SKM-1 (cell line): ENCODE measurements around the gene ADTRP.

Source experiments
- DNase-seq: peaks from one replicate; lab custom pipeline; 2025; ENCODE audit not compliant: unreplicated experiment; lab: John Stamatoyannopoulos, UW

ADTRP gene

GRCh38 chr6:11774426-11774825 is 4.2 kb downstream of the ADTRP start:
- peak; percentile 22 for DNase-seq

- DNase-seq: no peak
Measured at GRCh38 chr6:11773581-11773980, 5.0 kb downstream of the ADTRP start.

GRCh38 chr6:11773013-11773412 is 5.6 kb downstream of the ADTRP start:
- DNase-seq: no peak

GRCh38 chr6:11772109-11772825 is 6.3 kb downstream of the ADTRP start:
- no peak for DNase-seq

- no peak for DNase-seq
Measured at GRCh38 chr6:11771473-11772048, 7.0 kb downstream of the ADTRP start.

- DNase-seq: peak; percentile 62
Measured at GRCh38 chr6:11770546-11771466, 7.8 kb downstream of the ADTRP start.

GRCh38 chr6:11769811-11770545 is 8.6 kb downstream of the ADTRP start:
- no peak for DNase-seq

- DNase-seq: no peak
Measured at GRCh38 chr6:11769244-11769643, 9.4 kb downstream of the ADTRP start.

GRCh38 chr6:11767978-11768756 is 10.4 kb downstream of the ADTRP start:
- DNase-seq: no peak

- no peak for DNase-seq
Measured at GRCh38 chr6:11767458-11767857, 11.1 kb downstream of the ADTRP start.

GRCh38 chr6:11766589-11767450 is 11.8 kb downstream of the ADTRP start:
- DNase-seq: no peak

GRCh38 chr6:11766043-11766442 is 12.6 kb downstream of the ADTRP start:
- DNase-seq: no peak

- no peak for DNase-seq
Measured at GRCh38 chr6:11764250-11764604, 14.4 kb downstream of the ADTRP start.

- DNase-seq: no peak
Measured at GRCh38 chr6:11763460-11764249, 14.9 kb downstream of the ADTRP start.

GRCh38 chr6:11762794-11763459 is 15.7 kb downstream of the ADTRP start:
- DNase-seq: no peak

GRCh38 chr6:11761744-11762620 is 16.6 kb downstream of the ADTRP start:
- no peak for DNase-seq

GRCh38 chr6:11760015-11760473 is 18.6 kb downstream of the ADTRP start:
- peak; percentile 42 for DNase-seq
